ENCODE results near the gene FAM107B. TPM values are rescaled to one million over a fixed set of nuclear protein-coding genes. Genes with fewer than 3 reads are reported as not detected.

Gene FAM107B
- total and polyA plus RNA-seq, 10 of the 15 experiments (the other 5 are each of a cell fraction or from before 2014, with no cell fraction given), result 22.9 to 162 (median 86.6) TPM

DNA sequence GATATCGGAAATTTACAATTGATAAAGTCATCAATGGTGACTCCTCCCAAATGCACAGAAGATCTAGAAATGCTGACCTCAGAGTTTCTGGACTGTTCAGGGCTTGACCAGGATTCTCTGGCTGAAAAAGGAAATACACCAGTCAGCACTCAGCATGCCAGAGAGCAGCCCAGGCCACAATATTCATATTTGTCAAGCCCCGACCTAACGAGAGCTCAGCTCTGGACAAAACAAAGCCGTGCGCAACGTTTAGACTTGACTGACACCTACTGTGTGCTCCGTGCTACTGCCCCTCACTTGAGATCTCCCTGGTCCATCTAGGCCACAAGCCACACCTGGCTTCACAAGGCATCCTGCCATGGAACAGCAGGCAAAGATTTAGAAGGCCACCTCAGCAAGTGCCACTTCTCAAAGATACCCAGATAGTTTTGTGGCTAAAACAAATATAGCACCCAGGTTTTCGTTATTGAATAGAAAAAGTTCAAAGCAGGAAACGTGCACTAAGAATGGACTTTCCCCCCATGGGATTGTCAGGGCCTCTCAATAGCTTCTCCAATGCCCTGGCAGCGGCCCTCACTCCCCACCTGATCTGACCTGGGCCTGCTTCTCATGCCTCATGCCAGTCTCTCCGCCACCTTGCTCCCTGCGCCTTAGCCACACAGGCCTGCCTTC lies 218.3 kb downstream of the FAM107B start:
- no peaks in the 10 kb centered on the region for H3K9me3 ChIP-seq (replicated peaks; ENCODE audit: control insufficient read depth, insufficient read depth, low read length)
- peaks cover 42% of the 10 kb centered on the region for H3K4me1 ChIP-seq (ENCODE audit: control insufficient read depth, insufficient read depth, low read length)
- peaks cover 11% of the 10 kb centered on the region in 2 experiments; a peak in 3 of 4 replicates for H3K36me3 ChIP-seq (ENCODE audit: control insufficient read depth in 2 of 2, insufficient read depth in 2 of 2, low read length in 1 of 2)
- ATAC-seq (peak; percentile 71), FAIRE-seq (peak; percentile 77), DNase-seq (ENCODE audit: low read depth, low spot score) (peak; percentile 39)
- RAD21 ChIA-PET (ENCODE audit: unreplicated experiment), result interaction anchor here (0.9 to 1.2 kb wide), 3 partner anchors 32 to 282 kb away, joined by 3 read pairs; partner anchors contain the start of genes HSPA14 and MSANTD7
- POLR2A ChIA-PET, result interaction anchor here (1.3 kb wide), 1 partner anchor 49 kb away, joined by 3 read pairs; no protein-coding TSS in a partner anchor
- H2AFZ ChIP-seq (ENCODE audit: control insufficient read depth, low read depth, low read length), result no peak overlapping the region; the same call in 1 of the 2 replicates
- in situ Hi-C loops (cut with MboI) (no loop called here), intact Hi-C loops (cut with micrococcal nuclease; ENCODE audit: unreplicated experiment) (loop anchor here (2.0 kb wide), 1 partner anchor 58 kb away; no protein-coding TSS in a partner anchor)
- peak overlapping the region; percentile 53 for H3K4me2 ChIP-seq (ENCODE audit: control insufficient read depth, insufficient read depth)
- CTCF ChIA-PET, result interaction anchor here (0.6 to 4.2 kb wide), 9 partner anchors 12 to 415 kb away, joined by 3 to 17 read pairs (median 3); no protein-coding TSS in a partner anchor
- no peak overlapping the region for H3K4me3 ChIP-seq
- BruUV-seq (replicated peaks), result TSS peak; percentile 3
- H3K79me2 ChIP-seq (ENCODE audit: control insufficient read depth, insufficient read depth, low read length), result peaks cover 55% of the 10 kb centered on the region
- peak overlapping the region; percentile 25; the same call in 1 of the 2 replicates for H3K9ac ChIP-seq (ENCODE audit: control insufficient read depth, insufficient read depth, low read length)
- 11% methylated on average over 12 of the region's 12 CpGs for WGBS (ENCODE audit: insufficient coverage, insufficient replicate concordance, low lambda C conversion rate, missing lambda C conversion rate)
- H3K27me3 ChIP-seq (replicated peaks in 1 of 2; ENCODE audit: control insufficient read depth in 2 of 2, insufficient read depth in 2 of 2, low read length in 1 of 2), result no peaks in the 10 kb centered on the region
- SMC1A ChIA-PET (ENCODE audit: uncharacterized antibody, unreplicated experiment), result interaction anchor here (0.8 to 3.8 kb wide), 8 partner anchors 10 to 184 kb away, joined by 3 to 14 read pairs (median 4); no protein-coding TSS in a partner anchor
- no peaks in the 10 kb centered on the region for H4K20me1 ChIP-seq (ENCODE audit: control insufficient read depth, insufficient read depth)
- H3K27ac ChIP-seq (ENCODE audit: control insufficient read depth, insufficient read depth), result peak overlapping the region; percentile 46
- TF ChIP-seq, protein P1, sequence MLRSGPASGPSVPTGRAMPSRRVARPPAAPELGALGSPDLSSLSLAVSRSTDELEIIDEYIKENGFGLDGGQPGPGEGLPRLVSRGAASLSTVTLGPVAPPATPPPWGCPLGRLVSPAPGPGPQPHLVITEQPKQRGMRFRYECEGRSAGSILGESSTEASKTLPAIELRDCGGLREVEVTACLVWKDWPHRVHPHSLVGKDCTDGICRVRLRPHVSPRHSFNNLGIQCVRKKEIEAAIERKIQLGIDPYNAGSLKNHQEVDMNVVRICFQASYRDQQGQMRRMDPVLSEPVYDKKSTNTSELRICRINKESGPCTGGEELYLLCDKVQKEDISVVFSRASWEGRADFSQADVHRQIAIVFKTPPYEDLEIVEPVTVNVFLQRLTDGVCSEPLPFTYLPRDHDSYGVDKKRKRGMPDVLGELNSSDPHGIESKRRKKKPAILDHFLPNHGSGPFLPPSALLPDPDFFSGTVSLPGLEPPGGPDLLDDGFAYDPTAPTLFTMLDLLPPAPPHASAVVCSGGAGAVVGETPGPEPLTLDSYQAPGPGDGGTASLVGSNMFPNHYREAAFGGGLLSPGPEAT (IDR thresholded peaks at IDR 0.05; ENCODE audit: low read depth), result 0 out of 2 replicates have a peak, but pooled peaks have one; percentile 9
- TF ChIP-seq, protein P2, sequence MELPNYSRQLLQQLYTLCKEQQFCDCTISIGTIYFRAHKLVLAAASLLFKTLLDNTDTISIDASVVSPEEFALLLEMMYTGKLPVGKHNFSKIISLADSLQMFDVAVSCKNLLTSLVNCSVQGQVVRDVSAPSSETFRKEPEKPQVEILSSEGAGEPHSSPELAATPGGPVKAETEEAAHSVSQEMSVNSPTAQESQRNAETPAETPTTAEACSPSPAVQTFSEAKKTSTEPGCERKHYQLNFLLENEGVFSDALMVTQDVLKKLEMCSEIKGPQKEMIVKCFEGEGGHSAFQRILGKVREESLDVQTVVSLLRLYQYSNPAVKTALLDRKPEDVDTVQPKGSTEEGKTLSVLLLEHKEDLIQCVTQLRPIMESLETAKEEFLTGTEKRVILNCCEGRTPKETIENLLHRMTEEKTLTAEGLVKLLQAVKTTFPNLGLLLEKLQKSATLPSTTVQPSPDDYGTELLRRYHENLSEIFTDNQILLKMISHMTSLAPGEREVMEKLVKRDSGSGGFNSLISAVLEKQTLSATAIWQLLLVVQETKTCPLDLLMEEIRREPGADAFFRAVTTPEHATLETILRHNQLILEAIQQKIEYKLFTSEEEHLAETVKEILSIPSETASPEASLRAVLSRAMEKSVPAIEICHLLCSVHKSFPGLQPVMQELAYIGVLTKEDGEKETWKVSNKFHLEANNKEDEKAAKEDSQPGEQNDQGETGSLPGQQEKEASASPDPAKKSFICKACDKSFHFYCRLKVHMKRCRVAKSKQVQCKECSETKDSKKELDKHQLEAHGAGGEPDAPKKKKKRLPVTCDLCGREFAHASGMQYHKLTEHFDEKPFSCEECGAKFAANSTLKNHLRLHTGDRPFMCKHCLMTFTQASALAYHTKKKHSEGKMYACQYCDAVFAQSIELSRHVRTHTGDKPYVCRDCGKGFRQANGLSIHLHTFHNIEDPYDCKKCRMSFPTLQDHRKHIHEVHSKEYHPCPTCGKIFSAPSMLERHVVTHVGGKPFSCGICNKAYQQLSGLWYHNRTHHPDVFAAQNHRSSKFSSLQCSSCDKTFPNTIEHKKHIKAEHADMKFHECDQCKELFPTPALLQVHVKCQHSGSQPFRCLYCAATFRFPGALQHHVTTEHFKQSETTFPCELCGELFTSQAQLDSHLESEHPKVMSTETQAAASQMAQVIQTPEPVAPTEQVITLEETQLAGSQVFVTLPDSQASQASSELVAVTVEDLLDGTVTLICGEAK (IDR thresholded peaks at IDR 0.05; ENCODE audit: borderline replicate concordance), result no peak
- TF ChIP-seq, protein P3, sequence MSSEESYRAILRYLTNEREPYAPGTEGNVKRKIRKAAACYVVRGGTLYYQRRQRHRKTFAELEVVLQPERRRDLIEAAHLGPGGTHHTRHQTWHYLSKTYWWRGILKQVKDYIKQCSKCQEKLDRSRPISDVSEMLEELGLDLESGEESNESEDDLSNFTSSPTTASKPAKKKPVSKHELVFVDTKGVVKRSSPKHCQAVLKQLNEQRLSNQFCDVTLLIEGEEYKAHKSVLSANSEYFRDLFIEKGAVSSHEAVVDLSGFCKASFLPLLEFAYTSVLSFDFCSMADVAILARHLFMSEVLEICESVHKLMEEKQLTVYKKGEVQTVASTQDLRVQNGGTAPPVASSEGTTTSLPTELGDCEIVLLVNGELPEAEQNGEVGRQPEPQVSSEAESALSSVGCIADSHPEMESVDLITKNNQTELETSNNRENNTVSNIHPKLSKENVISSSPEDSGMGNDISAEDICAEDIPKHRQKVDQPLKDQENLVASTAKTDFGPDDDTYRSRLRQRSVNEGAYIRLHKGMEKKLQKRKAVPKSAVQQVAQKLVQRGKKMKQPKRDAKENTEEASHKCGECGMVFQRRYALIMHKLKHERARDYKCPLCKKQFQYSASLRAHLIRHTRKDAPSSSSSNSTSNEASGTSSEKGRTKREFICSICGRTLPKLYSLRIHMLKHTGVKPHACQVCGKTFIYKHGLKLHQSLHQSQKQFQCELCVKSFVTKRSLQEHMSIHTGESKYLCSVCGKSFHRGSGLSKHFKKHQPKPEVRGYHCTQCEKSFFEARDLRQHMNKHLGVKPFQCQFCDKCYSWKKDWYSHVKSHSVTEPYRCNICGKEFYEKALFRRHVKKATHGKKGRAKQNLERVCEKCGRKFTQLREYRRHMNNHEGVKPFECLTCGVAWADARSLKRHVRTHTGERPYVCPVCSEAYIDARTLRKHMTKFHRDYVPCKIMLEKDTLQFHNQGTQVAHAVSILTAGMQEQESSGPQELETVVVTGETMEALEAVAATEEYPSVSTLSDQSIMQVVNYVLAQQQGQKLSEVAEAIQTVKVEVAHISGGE (CRISPR knock-in tag; IDR thresholded peaks at IDR 0.05), result no peak
- TF ChIP-seq, protein P4, sequence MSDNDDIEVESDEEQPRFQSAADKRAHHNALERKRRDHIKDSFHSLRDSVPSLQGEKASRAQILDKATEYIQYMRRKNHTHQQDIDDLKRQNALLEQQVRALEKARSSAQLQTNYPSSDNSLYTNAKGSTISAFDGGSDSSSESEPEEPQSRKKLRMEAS (IDR thresholded peaks at IDR 0.05; ENCODE audit: low read depth, low read length), result no peak
- no peak for TF ChIP-seq ASH2L (IDR thresholded peaks at IDR 0.05; ENCODE audit: borderline replicate concordance, low read depth)
- TF ChIP-seq CEBPB (IDR thresholded peaks at IDR 0.05; ENCODE audit: borderline replicate concordance in 1 of 2, low read depth in 2 of 2, low read length in 2 of 2), result no peak
- no peak for TF ChIP-seq BACH1 (IDR thresholded peaks at IDR 0.05; ENCODE audit: borderline replicate concordance)
- peak; percentile 36 for TF ChIP-seq MEF2B (IDR thresholded peaks at IDR 0.05; ENCODE audit: partially characterized antibody, poor library complexity, severe bottlenecking)

Data from GM12878 (cell line).